ENCODE measurements around the gene CD300E.

GRCh38 chr17:74671031-74671771 lies 47.7 kb upstream of the CD300E start:
- no peak for TF ChIP-seq CTCF (conservative IDR thresholded peaks at IDR 0.05; ENCODE audit: low read depth, low read length)
- TF ChIP-seq EZH2 (IDR thresholded peaks at IDR 0.05; ENCODE audit: low read length, unreplicated experiment): no peak
- TF ChIP-seq EZH2phosphoT487 (IDR thresholded peaks at IDR 0.05; ENCODE audit: borderline replicate concordance, low read length): no peak

Measured in PC-3 (cell line).